NK-92 (cell line): ENCODE results near the gene LRRC47.

ENCODE experiments used
- DNase-seq: peaks from one replicate; lab custom pipeline; 2025; ENCODE audit not compliant: unreplicated experiment; lab: John Stamatoyannopoulos, UW

The LRRC47 gene

GRCh38 chr1:3772715-3773571 is 23.4 kb downstream of the LRRC47 start, which contains the start of gene SMIM1:
SMIM1 (plus strand) TSS chr1:3772749; CDS start chr1:3775374, 2,625 bp downstream.
- no peak for DNase-seq

GRCh38 chr1:3772027-3772714 is 24.1 kb downstream of the LRRC47 start:
- peak; percentile 61 for DNase-seq

GRCh38 chr1:3771108-3772026 is 24.9 kb downstream of the LRRC47 start:
- DNase-seq: no peak

GRCh38 chr1:3770047-3770765 is 26.1 kb downstream of the LRRC47 start:
- no peak for DNase-seq

GRCh38 chr1:3768811-3769390 is 27.4 kb downstream of the LRRC47 start:
- DNase-seq: no peak

GRCh38 chr1:3767328-3767925 is 28.9 kb downstream of the LRRC47 start:
- no peak for DNase-seq

- no peak for DNase-seq
Measured at GRCh38 chr1:3763351-3764125, 32.8 kb downstream of the LRRC47 start.

- DNase-seq: no peak
Measured at GRCh38 chr1:3762873-3763228, 33.4 kb downstream of the LRRC47 start.

- no peak for DNase-seq
Measured at GRCh38 chr1:3762151-3762872, 34.0 kb downstream of the LRRC47 start.

- no peak for DNase-seq
Measured at GRCh38 chr1:3761296-3762010, 34.8 kb downstream of the LRRC47 start.

GRCh38 chr1:3759796-3760195 is 36.5 kb downstream of the LRRC47 start:
- no peak for DNase-seq

- no peak for DNase-seq
Measured at GRCh38 chr1:3759164-3759563, 37.1 kb downstream of the LRRC47 start.

- DNase-seq: no peak
Measured at GRCh38 chr1:3756394-3756793, 39.9 kb downstream of the LRRC47 start.

- DNase-seq: no peak
Measured at GRCh38 chr1:3753656-3754454, 42.4 kb downstream of the LRRC47 start.

GRCh38 chr1:3752400-3752945 is 43.8 kb downstream of the LRRC47 start, which contains the start of gene CCDC27:
CCDC27 (plus strand) TSS chr1:3752450; CDS start chr1:3752482, 32 bp downstream.
- DNase-seq: no peak

- DNase-seq: no peak
Measured at GRCh38 chr1:3750741-3751140, 45.6 kb downstream of the LRRC47 start.

- no peak for DNase-seq
Measured at GRCh38 chr1:3749512-3749911, 46.8 kb downstream of the LRRC47 start.
